Psoas muscle (tissue), 8 donors: ENCODE results near the gene MFNG. TPM values are rescaled to one million over a fixed set of nuclear protein-coding genes. Genes with fewer than 3 reads are reported as not detected.

Source experiments
- ATAC-seq, 4 donors: fragments of 200-7000 bp; cut with Tn5 transposase; one replicate each; pipeline ENCODE4 v1.9.1; 2020; ENCODE audit warnings: moderate library complexity in 3 of 4, mild to moderate bottlenecking in 2 of 4
- DNase-seq, 2 donors: peaks; one replicate each; pipeline ENCODE4 v3.0.0-alpha.2; 2020
- H3K27ac ChIP-seq: fragments of 200-600 bp; one replicate; pipeline ENCODE4 v1.8.0; 2022
- H3K27me3 ChIP-seq, 3 donors: fragments of 200-600 bp in 1 of 3; one replicate each; pipeline versions ENCODE4 v1.6.1 to v1.8.0; 2013 to 2022; ENCODE audit warnings: low read length in 2 of 3, mild to moderate bottlenecking in 2 of 3, moderate library complexity in 1 of 3; ENCODE audit not compliant: insufficient read depth in 3 of 3
- H3K36me3 ChIP-seq, 2 donors: fragments of 200-600 bp in 1 of 2; one replicate each; pipeline versions ENCODE4 v1.6.1 to v1.8.0; 2013 to 2022; ENCODE audit warnings: low read depth in 1 of 2, mild to moderate bottlenecking in 1 of 2, moderate library complexity in 1 of 2; ENCODE audit not compliant: insufficient read depth in 1 of 2
- H3K4me1 ChIP-seq: fragments of 200-600 bp; one replicate; pipeline ENCODE4 v1.8.0; 2022
- H3K4me3 ChIP-seq: fragments of 200-600 bp; one replicate; pipeline ENCODE4 v1.8.0; 2022; ENCODE audit warnings: mild to moderate bottlenecking
- H3K9me3 ChIP-seq: fragments of 200-600 bp; one replicate; pipeline ENCODE4 v1.8.0; 2022
- CTCF ChIP-seq: fragments of 200-600 bp; IDR thresholded peaks from one replicate; pipeline ENCODE4 v1.8.0; 2022; ENCODE audit warnings: antibody characterized with exemption
- WGBS, 3 donors: extraction: QIAGEN DNeasy Blood & Tissue Kit; methylation state at CpG; one replicate each; pipeline versions ENCODE4 v1.1.6 to v1.1.7; 2013; 5-methylcytosine and 5-hydroxymethylcytosine counted together
- intact Hi-C, 2 donors: fragments of 100-400 bp; cut with DNase I; formaldehyde crosslinking; loops; one replicate each; pipeline versions ENCODE4 v1.11.0 to v1.14.2; 2022
- polyA plus RNA-seq, 3 donors: library from polyadenylated mRNA; stranded (reverse); fragments of 200-250 nt; gene quantifications; one replicate each; pipeline ENCODE4 v1.2.3, GENCODE V29; 2013
- total RNA-seq, 4 donors: library from RNA; stranded (reverse); fragmentation: NEBNext Ultra II Directional in 2 of 4; extraction: Animal tissue kit (Norgen Biotek cat#: 25700) in 2 of 4; gene quantifications; one replicate each; pipeline versions ENCODE4 v1.2.1 to v1.2.4, GENCODE V29; 2021 to 2023
- donor health status: healthy with polysubstance abuse.
- donor health status: DM: no; HTN: no; CAD: no; lungs with moderate emphysema.
- donor health status: Bipolar disorder and iron deficiency.
- donor health status: healthy.
- donor health status: DM: yes; HTN: yes; CAD: no.
- donor health status: DM: no; HTN: no; CAD: no.
- donor health status: DM: no; HTN: no; CAD: no.
- donor health status: DM: yes; HTN: yes; CAD: no.

The MFNG gene
- total and polyA plus RNA-seq, 7 donors: 4.3 to 9.6 (median 8.0) TPM

GRCh38 chr22:37489983-37490382, 3.8 kb upstream of the MFNG start:
- Histone ChIP-seq H3K27ac (no peak overlapping the region), H3K27me3 (peaks cover 0 to 16% (median 2%) of the 10 kb centered on the region in 3 donors), H3K36me3 (no peaks in the 10 kb centered on the region), H3K4me1 (no peaks in the 10 kb centered on the region), H3K4me3 (no peak overlapping the region), H3K9me3 (no peaks in the 10 kb centered on the region)
- ATAC-seq: no peak
- WGBS, 3 donors: 92 to 93% (median 92%) methylated on average over 10 of the region's 10 CpGs
- no peak for DNase-seq
- intact Hi-C loops: no loop called here
- no peak for TF ChIP-seq CTCF

- no peak for TF ChIP-seq CTCF
- intact Hi-C loops: no loop called here
- DNase-seq (no peak), ATAC-seq (no peak)
- no peaks in the 10 kb centered on the region for H3K36me3 ChIP-seq
- no peaks in the 10 kb centered on the region for H3K9me3 ChIP-seq
- no peak overlapping the region for H3K27ac ChIP-seq
- H3K4me1 ChIP-seq: no peaks in the 10 kb centered on the region
- 75 to 78% (median 77%) methylated on average over 15 of the region's 15 CpGs for WGBS, 3 donors
- no peak overlapping the region for H3K4me3 ChIP-seq
- H3K27me3 ChIP-seq: peaks cover 0 to 12% (median 8%) of the 10 kb centered on the region in 3 donors
Measured at GRCh38 chr22:37488337-37489135, 2.4 kb upstream of the MFNG start.

- Histone ChIP-seq H3K27me3 (peaks cover 0 to 12% (median 8%) of the 10 kb centered on the region in 3 donors), H3K9me3 (no peaks in the 10 kb centered on the region), H3K27ac (no peak overlapping the region), H3K36me3 (no peaks in the 10 kb centered on the region), H3K4me1 (no peaks in the 10 kb centered on the region), H3K4me3 (no peak overlapping the region)
- WGBS, 3 donors: 54 to 64% (median 57%) methylated on average over 4 of the region's 4 CpGs
- intact Hi-C loops: no loop called here
- ATAC-seq (no peak), DNase-seq (no peak)
- TF ChIP-seq CTCF: no peak
Measured at GRCh38 chr22:37487571-37487970, 1.4 kb upstream of the MFNG start.

GRCh38 chr22:37487129-37487528, 945 bp upstream of the MFNG start:
- 70 to 78% (median 75%) methylated on average over 10 of the region's 10 CpGs for WGBS, 3 donors
- H3K27ac ChIP-seq: no peak overlapping the region

More at GRCh38 chr22:37487129-37487528, 945 bp upstream of the MFNG start:
- H3K36me3 ChIP-seq: no peaks in the 10 kb centered on the region
- ATAC-seq: no peak
- peaks cover 0 to 12% (median 8%) of the 10 kb centered on the region in 3 donors for H3K27me3 ChIP-seq
- TF ChIP-seq CTCF: no peak
- H3K4me3 ChIP-seq: no peak overlapping the region
- no peak for DNase-seq
- no peaks in the 10 kb centered on the region for H3K4me1 ChIP-seq
- intact Hi-C loops: no loop called here
- H3K9me3 ChIP-seq: no peaks in the 10 kb centered on the region
